ENCODE results near the gene SAV1.

DNA sequence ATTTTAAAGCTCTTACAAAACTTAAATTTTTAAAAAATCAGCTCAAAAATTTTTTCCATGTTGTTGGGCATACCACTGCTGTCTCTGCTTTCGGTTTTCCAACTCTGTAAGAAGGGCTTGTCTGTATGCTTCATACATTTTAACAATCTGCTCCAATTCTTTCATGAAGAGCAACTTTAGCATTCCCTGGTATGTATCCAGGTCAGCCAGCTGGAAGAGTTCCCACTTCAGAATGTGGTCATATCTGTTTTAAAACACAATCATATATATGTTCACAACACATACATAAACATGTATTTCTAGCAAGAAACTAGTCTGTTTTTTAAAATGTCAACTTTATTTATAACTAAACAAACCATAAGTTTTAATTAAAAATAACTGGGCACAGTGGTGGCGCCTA, 33.0 kb downstream of the SAV1 start:
- TF ChIP-seq, protein P1, sequence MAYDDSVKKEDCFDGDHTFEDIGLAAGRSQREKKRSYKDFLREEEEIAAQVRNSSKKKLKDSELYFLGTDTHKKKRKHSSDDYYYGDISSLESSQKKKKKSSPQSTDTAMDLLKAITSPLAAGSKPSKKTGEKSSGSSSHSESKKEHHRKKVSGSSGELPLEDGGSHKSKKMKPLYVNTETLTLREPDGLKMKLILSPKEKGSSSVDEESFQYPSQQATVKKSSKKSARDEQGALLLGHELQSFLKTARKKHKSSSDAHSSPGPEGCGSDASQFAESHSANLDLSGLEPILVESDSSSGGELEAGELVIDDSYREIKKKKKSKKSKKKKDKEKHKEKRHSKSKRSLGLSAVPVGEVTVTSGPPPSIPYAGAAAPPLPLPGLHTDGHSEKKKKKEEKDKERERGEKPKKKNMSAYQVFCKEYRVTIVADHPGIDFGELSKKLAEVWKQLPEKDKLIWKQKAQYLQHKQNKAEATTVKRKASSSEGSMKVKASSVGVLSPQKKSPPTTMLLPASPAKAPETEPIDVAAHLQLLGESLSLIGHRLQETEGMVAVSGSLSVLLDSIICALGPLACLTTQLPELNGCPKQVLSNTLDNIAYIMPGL (CRISPR knock-in tag; IDR thresholded peaks at IDR 0.05): no peak
- no peak for TF ChIP-seq RELA (CRISPR knock-in tag; IDR thresholded peaks at IDR 0.05; ENCODE audit: borderline replicate concordance)
- no peak for TF ChIP-seq SP1 (CRISPR knock-in tag; conservative IDR thresholded peaks at IDR 0.05)
- TF ChIP-seq, protein P2, sequence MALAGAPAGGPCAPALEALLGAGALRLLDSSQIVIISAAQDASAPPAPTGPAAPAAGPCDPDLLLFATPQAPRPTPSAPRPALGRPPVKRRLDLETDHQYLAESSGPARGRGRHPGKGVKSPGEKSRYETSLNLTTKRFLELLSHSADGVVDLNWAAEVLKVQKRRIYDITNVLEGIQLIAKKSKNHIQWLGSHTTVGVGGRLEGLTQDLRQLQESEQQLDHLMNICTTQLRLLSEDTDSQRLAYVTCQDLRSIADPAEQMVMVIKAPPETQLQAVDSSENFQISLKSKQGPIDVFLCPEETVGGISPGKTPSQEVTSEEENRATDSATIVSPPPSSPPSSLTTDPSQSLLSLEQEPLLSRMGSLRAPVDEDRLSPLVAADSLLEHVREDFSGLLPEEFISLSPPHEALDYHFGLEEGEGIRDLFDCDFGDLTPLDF (CRISPR knock-in tag; IDR thresholded peaks at IDR 0.05): no peak
- no peak for TF ChIP-seq ATF1 (CRISPR knock-in tag; IDR thresholded peaks at IDR 0.05)
- TF ChIP-seq, protein P3, sequence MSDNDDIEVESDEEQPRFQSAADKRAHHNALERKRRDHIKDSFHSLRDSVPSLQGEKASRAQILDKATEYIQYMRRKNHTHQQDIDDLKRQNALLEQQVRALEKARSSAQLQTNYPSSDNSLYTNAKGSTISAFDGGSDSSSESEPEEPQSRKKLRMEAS (CRISPR knock-in tag; IDR thresholded peaks at IDR 0.05): no peak
- no peak for TF ChIP-seq ETV6 (CRISPR knock-in tag; IDR thresholded peaks at IDR 0.05)
- TF ChIP-seq TCF7 (CRISPR knock-in tag; IDR thresholded peaks at IDR 0.05; ENCODE audit: low read depth): no peak
- TF ChIP-seq, protein P4, sequence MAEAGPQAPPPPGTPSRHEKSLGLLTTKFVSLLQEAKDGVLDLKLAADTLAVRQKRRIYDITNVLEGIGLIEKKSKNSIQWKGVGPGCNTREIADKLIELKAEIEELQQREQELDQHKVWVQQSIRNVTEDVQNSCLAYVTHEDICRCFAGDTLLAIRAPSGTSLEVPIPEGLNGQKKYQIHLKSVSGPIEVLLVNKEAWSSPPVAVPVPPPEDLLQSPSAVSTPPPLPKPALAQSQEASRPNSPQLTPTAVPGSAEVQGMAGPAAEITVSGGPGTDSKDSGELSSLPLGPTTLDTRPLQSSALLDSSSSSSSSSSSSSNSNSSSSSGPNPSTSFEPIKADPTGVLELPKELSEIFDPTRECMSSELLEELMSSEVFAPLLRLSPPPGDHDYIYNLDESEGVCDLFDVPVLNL (CRISPR knock-in tag; IDR thresholded peaks at IDR 0.05; ENCODE audit: borderline replicate concordance, low read depth): no peak
- no peak for TF ChIP-seq CREB1 (CRISPR knock-in tag; IDR thresholded peaks at IDR 0.05)
- TF ChIP-seq, protein P5, sequence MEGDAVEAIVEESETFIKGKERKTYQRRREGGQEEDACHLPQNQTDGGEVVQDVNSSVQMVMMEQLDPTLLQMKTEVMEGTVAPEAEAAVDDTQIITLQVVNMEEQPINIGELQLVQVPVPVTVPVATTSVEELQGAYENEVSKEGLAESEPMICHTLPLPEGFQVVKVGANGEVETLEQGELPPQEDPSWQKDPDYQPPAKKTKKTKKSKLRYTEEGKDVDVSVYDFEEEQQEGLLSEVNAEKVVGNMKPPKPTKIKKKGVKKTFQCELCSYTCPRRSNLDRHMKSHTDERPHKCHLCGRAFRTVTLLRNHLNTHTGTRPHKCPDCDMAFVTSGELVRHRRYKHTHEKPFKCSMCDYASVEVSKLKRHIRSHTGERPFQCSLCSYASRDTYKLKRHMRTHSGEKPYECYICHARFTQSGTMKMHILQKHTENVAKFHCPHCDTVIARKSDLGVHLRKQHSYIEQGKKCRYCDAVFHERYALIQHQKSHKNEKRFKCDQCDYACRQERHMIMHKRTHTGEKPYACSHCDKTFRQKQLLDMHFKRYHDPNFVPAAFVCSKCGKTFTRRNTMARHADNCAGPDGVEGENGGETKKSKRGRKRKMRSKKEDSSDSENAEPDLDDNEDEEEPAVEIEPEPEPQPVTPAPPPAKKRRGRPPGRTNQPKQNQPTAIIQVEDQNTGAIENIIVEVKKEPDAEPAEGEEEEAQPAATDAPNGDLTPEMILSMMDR (IDR thresholded peaks at IDR 0.05): no peak
- TF ChIP-seq SMAD3 (CRISPR knock-in tag; IDR thresholded peaks at IDR 0.05; ENCODE audit: borderline replicate concordance): no peak
